Mucosa of rectum (tissue), 2 donors: ENCODE measurements around the gene GAGE12F.
"Not testable (repeated sequence)": the region's sequence is repeated elsewhere in the genome, so short reads cannot be mapped to it uniquely, and the experiment has no call there.

Source experiments
- H3K27ac ChIP-seq, 2 donors: one replicate each; pipeline ENCODE4 v1.7.0; 2013; ENCODE audit warnings: inconsistent platforms in 2 of 2, low read depth in 2 of 2, low read length in 2 of 2
- H3K27me3 ChIP-seq, 2 donors: one replicate each; pipeline ENCODE4 v1.7.0; 2013; ENCODE audit warnings: low read length in 2 of 2; ENCODE audit not compliant: control insufficient read depth in 2 of 2, insufficient read depth in 2 of 2
- H3K36me3 ChIP-seq, 2 donors: one replicate each; pipeline ENCODE4 v1.7.0; 2013; ENCODE audit warnings: low read length in 2 of 2; ENCODE audit not compliant: control insufficient read depth in 2 of 2, insufficient read depth in 2 of 2
- H3K4me1 ChIP-seq, 2 donors: one replicate each; pipeline ENCODE4 v1.7.0; 2013; ENCODE audit warnings: low read length in 2 of 2, mild to moderate bottlenecking in 1 of 2; ENCODE audit not compliant: control insufficient read depth in 2 of 2, insufficient read depth in 2 of 2
- H3K4me3 ChIP-seq, 2 donors: one replicate each; pipeline ENCODE4 v1.7.0; 2013; ENCODE audit warnings: low read length in 2 of 2
- H3K9ac ChIP-seq, 2 donors: one replicate each; pipeline ENCODE4 v1.7.0; 2013; ENCODE audit warnings: low read length in 2 of 2, low read depth in 1 of 2, mild to moderate bottlenecking in 1 of 2
- H3K9me3 ChIP-seq, 2 donors: one replicate each; pipeline ENCODE4 v1.7.0; 2013; ENCODE audit warnings: low read length in 2 of 2; ENCODE audit not compliant: control insufficient read depth in 2 of 2
- donor health status: healthy.
- donor health status: Normal muscosa, but diverticular disease.

GAGE12F gene

DNA sequence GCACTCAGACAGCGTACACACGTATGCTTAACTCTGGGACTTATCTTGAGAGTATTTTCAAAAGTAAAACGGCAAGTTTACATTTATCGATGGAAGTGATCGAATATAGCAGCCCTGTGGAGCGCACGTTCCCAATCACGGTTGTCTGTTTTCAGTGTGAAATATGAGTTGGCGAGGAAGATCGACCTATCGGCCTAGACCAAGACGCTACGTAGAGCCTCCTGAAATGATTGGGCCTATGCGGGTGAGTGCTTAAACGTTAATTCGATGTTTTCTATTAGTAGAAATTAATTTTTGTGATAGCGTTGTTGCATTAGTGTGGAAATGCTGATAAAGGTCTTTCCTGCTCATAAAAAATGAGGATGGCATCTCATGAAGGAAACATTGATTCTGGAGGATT, 29.8 kb downstream of the GAGE12F start:
- H3K9me3 ChIP-seq, H3K27ac ChIP-seq, H3K4me1 ChIP-seq, H3K27me3 ChIP-seq, H3K9ac ChIP-seq, H3K4me3 ChIP-seq, H3K36me3 ChIP-seq: not testable (repeated sequence)

DNA sequence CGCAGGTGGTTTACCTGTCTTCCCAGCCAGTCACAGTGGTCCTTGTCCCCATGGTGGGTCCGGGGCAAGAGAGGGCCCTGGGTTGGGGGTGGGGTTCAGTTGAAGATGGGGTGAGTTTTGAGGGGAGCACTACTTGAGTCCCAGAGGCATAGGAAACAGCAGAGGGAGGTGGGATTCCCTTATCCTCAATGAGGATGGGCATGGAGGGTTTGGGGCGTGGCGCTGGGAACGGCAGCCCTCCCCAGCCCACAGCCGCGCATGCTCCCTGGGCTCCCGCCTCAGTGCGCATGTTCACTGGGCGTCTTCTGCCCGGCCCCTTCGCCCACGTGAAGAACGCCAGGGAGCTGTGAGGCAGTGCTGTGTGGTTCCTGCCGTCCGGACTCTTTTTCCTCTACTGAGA, 38.1 kb downstream of the GAGE12F start, which contains the start of gene GAGE1:
TSS of gene GAGE1 (plus strand) at position 301 of the 400 bp plus-strand sequence. CDS start 1,155 bp downstream, outside the sequence.
- not testable (repeated sequence) for H3K27me3 ChIP-seq, H3K4me3 ChIP-seq, H3K27ac ChIP-seq, H3K36me3 ChIP-seq, H3K9me3 ChIP-seq, H3K4me1 ChIP-seq, H3K9ac ChIP-seq

DNA sequence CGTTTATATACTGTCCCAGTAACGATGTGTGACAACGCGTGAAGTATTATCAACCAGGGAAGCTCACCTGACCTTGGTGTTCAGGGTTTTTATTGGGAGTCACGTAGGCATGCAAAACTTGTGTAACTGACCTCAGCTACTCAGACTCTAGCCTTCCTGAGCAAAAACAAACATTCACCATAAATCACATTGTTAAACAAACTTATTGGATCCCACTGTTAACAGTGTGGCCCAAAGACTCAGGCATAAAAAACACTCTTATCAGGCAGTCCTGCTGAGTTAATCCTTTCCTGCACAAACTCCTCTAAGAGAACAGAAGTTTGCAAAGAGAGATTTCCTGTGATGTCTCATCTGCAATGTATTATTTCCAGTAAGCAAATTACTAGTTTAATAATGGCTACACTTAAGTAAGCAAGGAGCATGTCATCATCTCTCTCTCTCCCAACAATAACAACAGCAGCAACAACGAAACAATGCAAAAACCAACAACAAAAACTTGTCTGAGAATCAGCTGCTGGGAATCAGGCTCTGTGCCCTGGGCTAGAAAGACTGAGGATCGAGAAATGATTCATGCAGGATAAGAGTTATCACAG, 50.2 kb downstream of the GAGE12F start:
- no peaks in the 10 kb centered on the region for H3K9me3 ChIP-seq

More for the DNA sequence above, 50.2 kb downstream of the GAGE12F start:
- no peak overlapping the region for H3K9ac ChIP-seq
- H3K27me3 ChIP-seq: peaks cover 0 to 6% of the 10 kb centered on the region in 2 donors
- no peak overlapping the region for H3K4me3 ChIP-seq
- H3K27ac ChIP-seq: no peak overlapping the region
- H3K4me1 ChIP-seq: no peaks in the 10 kb centered on the region
- no peaks in the 10 kb centered on the region for H3K36me3 ChIP-seq
